Nephron progenitor cell (in vitro differentiated cells): Measurements from ENCODE around the gene NUDT16.
"Not testable (repeated sequence)": the region's sequence is repeated elsewhere in the genome, so short reads cannot be mapped to it uniquely, and the experiment has no call there.

ENCODE experiments used
- DNase-seq: peaks from one replicate; pipeline ENCODE4 v3.0.0; 2021
- H3K27ac Mint-ChIP-seq: 2 replicates; pipeline ENCODE4 v1.8.0; 2021; ENCODE audit warnings: mild to moderate bottlenecking, moderate library complexity, mixed read lengths
- H3K27me3 Mint-ChIP-seq: 2 replicates; pipeline ENCODE4 v1.8.0; 2021; ENCODE audit warnings: mild to moderate bottlenecking, low read depth, mixed read lengths; ENCODE audit not compliant: poor library complexity
- H3K36me3 Mint-ChIP-seq: 2 replicates; pipeline ENCODE4 v1.8.0; 2021; ENCODE audit warnings: low read depth, mixed read lengths
- H3K4me1 Mint-ChIP-seq: 2 replicates; pipeline ENCODE4 v1.8.0; 2021; ENCODE audit warnings: mixed read lengths
- H3K4me3 Mint-ChIP-seq: 2 replicates; pipeline ENCODE4 v1.8.0; 2021; ENCODE audit warnings: mild to moderate bottlenecking, moderate library complexity, mixed read lengths
- H3K9me3 Mint-ChIP-seq: 2 replicates; pipeline ENCODE4 v1.8.0; 2021; ENCODE audit warnings: mild to moderate bottlenecking, moderate library complexity, mixed read lengths
- TF ChIP-seq, protein P1 (sequence below): fragments of 200-600 bp; sonication (generic); IDR thresholded peaks from 2 replicates; pipeline ENCODE4 v1.5.0; 2021; ENCODE audit warnings: antibody characterized with exemption

Gene NUDT16

DNA sequence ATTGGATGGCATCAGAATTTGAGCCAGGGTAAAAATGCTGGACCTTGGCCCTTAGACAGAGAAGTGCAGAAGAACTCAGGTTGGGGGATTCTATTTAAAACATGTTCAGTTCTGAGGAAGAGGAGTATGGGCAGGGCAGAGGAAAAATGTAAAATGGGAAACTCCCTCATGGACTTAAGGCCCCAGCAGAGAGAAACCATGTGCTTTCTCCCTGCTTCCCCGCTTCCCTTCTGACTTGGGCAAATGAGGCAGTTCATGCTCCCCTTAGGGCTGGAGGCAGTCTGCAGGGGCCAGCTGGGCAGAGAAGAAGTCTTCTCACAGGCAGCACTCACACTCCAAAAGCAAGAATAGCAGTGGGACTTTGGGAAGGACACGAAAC is 9.9 kb upstream of the NUDT16 start:
- peaks cover 4% of the 10 kb centered on the region for H3K27me3 Mint-ChIP-seq
- H3K27ac Mint-ChIP-seq, result no peak overlapping the region
- H3K4me3 Mint-ChIP-seq, result no peak overlapping the region
- H3K4me1 Mint-ChIP-seq, result peaks cover 5% of the 10 kb centered on the region
- H3K36me3 Mint-ChIP-seq, result peaks cover 28% of the 10 kb centered on the region
- TF ChIP-seq, protein P1, sequence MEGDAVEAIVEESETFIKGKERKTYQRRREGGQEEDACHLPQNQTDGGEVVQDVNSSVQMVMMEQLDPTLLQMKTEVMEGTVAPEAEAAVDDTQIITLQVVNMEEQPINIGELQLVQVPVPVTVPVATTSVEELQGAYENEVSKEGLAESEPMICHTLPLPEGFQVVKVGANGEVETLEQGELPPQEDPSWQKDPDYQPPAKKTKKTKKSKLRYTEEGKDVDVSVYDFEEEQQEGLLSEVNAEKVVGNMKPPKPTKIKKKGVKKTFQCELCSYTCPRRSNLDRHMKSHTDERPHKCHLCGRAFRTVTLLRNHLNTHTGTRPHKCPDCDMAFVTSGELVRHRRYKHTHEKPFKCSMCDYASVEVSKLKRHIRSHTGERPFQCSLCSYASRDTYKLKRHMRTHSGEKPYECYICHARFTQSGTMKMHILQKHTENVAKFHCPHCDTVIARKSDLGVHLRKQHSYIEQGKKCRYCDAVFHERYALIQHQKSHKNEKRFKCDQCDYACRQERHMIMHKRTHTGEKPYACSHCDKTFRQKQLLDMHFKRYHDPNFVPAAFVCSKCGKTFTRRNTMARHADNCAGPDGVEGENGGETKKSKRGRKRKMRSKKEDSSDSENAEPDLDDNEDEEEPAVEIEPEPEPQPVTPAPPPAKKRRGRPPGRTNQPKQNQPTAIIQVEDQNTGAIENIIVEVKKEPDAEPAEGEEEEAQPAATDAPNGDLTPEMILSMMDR, result no peak
- DNase-seq, result no peak
- H3K9me3 Mint-ChIP-seq, result no peaks in the 10 kb centered on the region

DNA sequence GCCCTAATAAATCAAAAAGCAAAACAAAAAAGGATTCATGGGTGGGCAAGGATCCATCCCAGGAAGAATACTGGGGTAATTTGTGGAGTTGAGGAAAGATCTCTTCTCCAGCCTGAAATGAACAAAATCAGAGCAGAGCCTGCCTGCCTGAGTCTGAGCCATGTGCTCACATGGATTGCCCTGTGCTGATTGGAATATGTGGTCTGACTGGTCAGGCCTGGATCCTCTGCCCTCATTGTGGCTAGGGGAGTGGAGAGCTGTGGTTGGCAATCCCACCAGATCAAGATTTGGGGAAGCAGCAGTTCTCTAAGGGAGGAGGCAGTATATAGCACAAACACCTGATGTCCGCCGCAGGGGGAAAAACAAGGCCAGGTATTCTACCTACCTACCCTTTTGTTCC is 6.8 kb upstream of the NUDT16 start:
- Mint-ChIP-seq H3K36me3 (peaks cover 51% of the 10 kb centered on the region), H3K27me3 (peaks cover 4% of the 10 kb centered on the region), H3K4me1 (peaks cover 5% of the 10 kb centered on the region), H3K9me3 (no peaks in the 10 kb centered on the region), H3K4me3 (no peak overlapping the region), H3K27ac (no peak overlapping the region)
- DNase-seq, result no peak
- TF ChIP-seq, protein P1, result no peak

DNA sequence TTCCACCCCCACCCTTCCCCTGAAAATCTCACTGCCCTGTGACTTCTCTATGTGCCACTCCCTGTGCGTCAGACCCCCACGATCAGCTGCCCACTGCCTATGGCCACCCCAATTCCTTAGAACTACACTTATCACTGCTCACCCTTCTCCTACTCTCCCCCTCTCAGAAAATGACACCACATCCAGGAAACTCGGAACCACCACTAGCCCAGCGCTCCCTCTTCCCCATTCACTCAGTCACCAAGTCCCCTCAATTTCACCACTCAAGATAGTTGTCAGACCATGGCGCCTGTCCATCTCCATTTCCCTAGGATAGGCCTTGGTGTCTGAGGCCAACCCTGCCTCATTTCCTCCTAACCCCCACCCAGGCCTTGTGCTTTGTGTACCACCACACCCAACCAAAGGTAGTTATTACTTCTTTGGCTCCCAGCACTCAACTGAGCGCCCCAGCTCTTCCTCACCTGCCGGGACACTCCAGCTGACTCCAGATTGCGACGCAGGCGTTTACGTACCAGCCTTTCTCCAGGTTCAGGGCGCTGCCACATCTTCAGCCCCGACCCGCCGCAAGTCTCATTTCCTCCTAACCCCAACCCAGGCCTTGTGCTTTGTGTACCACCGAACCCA is 641 bp upstream of the NUDT16 start:
- not testable (repeated sequence) for H3K27me3 Mint-ChIP-seq, DNase-seq, H3K9me3 Mint-ChIP-seq
- Mint-ChIP-seq H3K36me3 (peaks cover 58% of the 10 kb centered on the region), H3K4me1 (peaks cover 21% of the 10 kb centered on the region), H3K4me3 (peak overlapping the region; percentile 95), H3K27ac (peak overlapping the region; percentile 90)

DNA sequence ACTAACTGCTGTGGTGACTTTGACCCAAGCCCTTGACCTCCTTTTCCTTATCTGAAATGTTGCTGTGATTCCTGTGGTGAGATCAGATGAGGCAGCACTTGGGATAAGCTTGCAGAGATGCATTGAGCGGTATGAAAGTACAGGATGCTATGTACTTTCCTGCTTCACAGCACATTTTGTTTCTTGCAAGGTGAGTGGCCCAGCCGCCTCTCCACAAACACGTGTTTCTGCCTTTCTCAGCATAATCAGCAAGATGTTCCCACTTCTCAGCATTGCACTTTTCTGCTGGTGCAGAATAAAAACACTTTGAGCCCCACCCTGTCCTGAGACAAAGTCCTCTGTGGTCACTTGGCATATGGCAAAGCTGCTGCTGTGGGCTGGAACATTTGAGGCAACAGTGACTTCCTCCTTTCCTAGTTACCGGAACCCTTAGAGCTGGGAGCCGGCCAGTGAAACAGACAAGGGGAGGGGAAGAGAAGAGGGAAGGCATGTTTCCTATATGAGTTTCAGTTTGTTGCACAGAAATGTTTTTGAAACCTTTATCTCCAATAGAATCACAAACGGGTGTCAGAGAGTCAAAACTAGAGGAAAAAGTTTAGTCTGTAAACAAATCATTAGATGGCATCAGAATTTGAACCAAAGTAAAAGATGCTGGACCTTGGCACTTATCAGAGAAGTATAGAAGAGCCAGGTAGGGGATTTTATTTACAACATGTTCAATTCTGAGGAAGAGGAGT is 5.0 kb downstream of the NUDT16 start:
- peak overlapping the region; percentile 67 for H3K27ac Mint-ChIP-seq
- DNase-seq, result no peak

DNA sequence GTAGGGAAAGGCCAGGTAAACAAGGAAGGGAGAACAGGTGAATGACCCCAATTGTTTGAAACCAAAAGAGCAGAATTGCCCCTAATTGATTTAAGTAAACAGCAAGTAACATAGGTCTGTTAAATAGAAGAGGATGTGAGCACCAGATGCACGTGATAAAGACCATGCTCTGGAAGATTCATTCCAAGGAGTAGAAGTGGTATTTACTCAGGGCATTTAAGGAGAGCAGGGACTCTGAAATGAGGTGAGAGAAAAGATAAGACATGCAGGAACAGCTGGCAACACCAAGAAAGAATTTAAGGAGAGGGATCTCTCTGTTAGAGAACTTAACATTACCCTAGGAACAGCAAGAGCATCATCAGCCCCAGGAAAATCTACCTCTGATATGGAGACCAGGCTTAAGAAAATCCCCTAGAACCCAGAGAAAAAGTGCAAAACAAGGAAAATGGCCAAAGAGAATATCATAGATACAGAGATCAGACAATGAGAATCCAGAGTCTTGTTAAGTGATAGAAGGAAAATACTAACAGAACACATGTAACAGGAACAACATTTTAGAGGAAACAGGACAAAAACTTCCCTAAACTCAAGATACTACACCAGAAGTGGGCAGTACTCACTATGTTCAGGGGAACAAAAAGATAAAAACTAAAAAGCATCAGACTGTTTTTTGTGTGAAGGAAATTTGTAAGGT is 6.4 kb downstream of the NUDT16 start:
- peaks cover 4% of the 10 kb centered on the region for H3K4me1 Mint-ChIP-seq
- no peak overlapping the region for H3K27ac Mint-ChIP-seq
- no peak for DNase-seq
- H3K9me3 Mint-ChIP-seq, result no peaks in the 10 kb centered on the region
- H3K36me3 Mint-ChIP-seq, result peaks cover 34% of the 10 kb centered on the region
- TF ChIP-seq, protein P1, result no peak
- H3K4me3 Mint-ChIP-seq, result no peak overlapping the region
- H3K27me3 Mint-ChIP-seq, result peaks cover 4% of the 10 kb centered on the region

More for the DNA sequence above, 5.0 kb downstream of the NUDT16 start:
- TF ChIP-seq, protein P1, result no peak
- Mint-ChIP-seq H3K36me3 (peaks cover 39% of the 10 kb centered on the region), H3K4me3 (no peak overlapping the region), H3K4me1 (peaks cover 12% of the 10 kb centered on the region), H3K27me3 (peaks cover 4% of the 10 kb centered on the region), H3K9me3 (no peaks in the 10 kb centered on the region)

DNA sequence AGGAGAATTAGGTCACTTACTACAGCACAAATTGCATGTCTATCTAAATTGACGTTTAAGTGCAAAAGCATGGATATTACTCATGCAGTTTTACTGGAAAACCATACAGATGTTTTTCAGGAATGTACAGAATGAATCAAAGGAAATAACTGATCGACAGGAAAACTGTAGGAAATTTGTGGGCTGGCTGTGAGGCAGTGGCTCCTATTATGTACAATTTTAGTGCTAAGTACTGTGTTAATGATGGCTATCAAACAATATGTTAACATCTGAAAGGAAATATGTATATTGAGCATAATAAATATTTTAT is 6.9 kb downstream of the NUDT16 start:
- no peak overlapping the region for H3K4me3 Mint-ChIP-seq
- H3K9me3 Mint-ChIP-seq, result no peaks in the 10 kb centered on the region
- TF ChIP-seq, protein P1, result no peak
- H3K27me3 Mint-ChIP-seq, result peaks cover 4% of the 10 kb centered on the region
- no peak overlapping the region for H3K27ac Mint-ChIP-seq
- no peak for DNase-seq
- no peaks in the 10 kb centered on the region for H3K4me1 Mint-ChIP-seq
- H3K36me3 Mint-ChIP-seq, result peaks cover 31% of the 10 kb centered on the region
